Adrenal gland (tissue), 12 donors: ENCODE measurements around the gene MRPL38. TPM values are rescaled to one million over a fixed set of nuclear protein-coding genes. Genes with fewer than 3 reads are reported as not detected.

Source experiments
- DNase-seq, 7 donors: peaks; one replicate each; pipeline ENCODE4 v3.0.0-alpha.2; 2019 to 2020
- H3K27ac ChIP-seq, 5 donors: fragments of 200-600 bp; sonication (generic) in 4 of 5; 1 replicate in 3 of 5; 2 replicates in 2 of 5; pipeline versions ENCODE4 v1.5.1 to v1.8.0; 2016 to 2020; ENCODE audit warnings: mild to moderate bottlenecking in 1 of 5
- H3K27me3 ChIP-seq: fragments of 200-600 bp; 2 replicates; pipeline ENCODE4 v1.8.0; 2021
- H3K36me3 ChIP-seq, 2 donors: fragments of 200-600 bp; replicated peaks in 1 of 2; 1 replicate in 1 of 2; 2 replicates in 1 of 2; pipeline versions ENCODE4 v1.5.1 to v1.8.0; 2018 to 2022
- H3K4me1 ChIP-seq, 2 donors: fragments of 200-600 bp; replicated peaks in 1 of 2; 1 replicate in 1 of 2; 2 replicates in 1 of 2; pipeline versions ENCODE4 v1.5.1 to v1.8.0; 2018 to 2021
- H3K4me3 ChIP-seq, 4 donors: fragments of 200-600 bp; sonication (generic) in 3 of 4; one replicate each; pipeline ENCODE4 v1.5.1; 2016 to 2018
- H3K9me3 ChIP-seq, 3 donors: fragments of 200-600 bp; sonication (generic) in 1 of 3; replicated peaks in 1 of 3; 1 replicate in 2 of 3; 2 replicates in 1 of 3; pipeline versions ENCODE4 v1.5.1 to v1.8.0; 2016 to 2021
- POLR2A ChIP-seq, 2 donors: fragments of 450-650 bp; IDR thresholded peaks; one replicate each; pipeline ENCODE4 v1.6.1; 2017; ENCODE audit warnings: antibody characterized with exemption in 2 of 2, mild to moderate bottlenecking in 2 of 2, moderate library complexity in 1 of 2
- WGBS, 4 donors: extraction: QIAGEN DNeasy Blood & Tissue Kit in 2 of 4; methylation state at CpG; one replicate each; pipeline versions ENCODE4 v1.1.5 to v1.1.7; 2013 to 2017; 5-methylcytosine and 5-hydroxymethylcytosine counted together
- intact Hi-C, 2 donors: fragments of 100-400 bp; cut with DNase I; formaldehyde crosslinking; loops; one replicate each; pipeline versions ENCODE4 v1.14.1 to v1.15.0; 2022 to 2023
- polyA plus RNA-seq, 3 donors: library from polyadenylated mRNA; stranded (reverse); fragments of 200-250 nt in 2 of 3; fragments of 350-450 nt in 1 of 3; fragmentation: Illumina TruSeq in 1 of 3; extraction: RNeasy Lipid Tissue Mini Kit (QIAGEN cat#74804) in 1 of 3; gene quantifications; one replicate each; pipeline ENCODE4 v1.2.3, GENCODE V29; 2013 to 2014
- total RNA-seq, 9 donors: library from RNA; depleted of rRNA in 4 of 9; stranded (reverse); fragments of >200 nt in 4 of 9; fragments of 120-200 nt in 1 of 9; fragmentation: NEBNext Ultra II Directional in 1 of 9; extraction: Animal tissue kit (Norgen Biotek cat#: 25700) in 1 of 9; gene quantifications; one replicate each; pipeline versions ENCODE4 v1.1.0 to v1.2.4, GENCODE V29; 2013 to 2023
- TF ChIP-seq, protein P1 (sequence below), 6 experiments: fragments of 450-650 bp in 4 of 6; fragments of 200-600 bp in 2 of 6; sonication (generic) in 1 of 6; IDR thresholded peaks; 1 replicate in 5 of 6; 2 replicates in 1 of 6; pipeline versions ENCODE4 v1.5.1 to v1.8.0; 2016 to 2021; ENCODE audit warnings: antibody characterized with exemption in 6 of 6, mild to moderate bottlenecking in 2 of 6, moderate library complexity in 1 of 6
- donor health status: healthy with polysubstance abuse.
- donor health status: Bipolar disorder and iron deficiency.
- donor health status: DM: yes; HTN: yes; CAD: no.
- donor health status: DM: no; HTN: no; CAD: no.
- donor health status: DM: no; HTN: no; CAD: no.
- donor health status: DM: yes; HTN: yes; CAD: no.

Gene MRPL38
- total and polyA plus RNA-seq, 12 donors, result 36.7 to 214 (median 82.7) TPM

DNA sequence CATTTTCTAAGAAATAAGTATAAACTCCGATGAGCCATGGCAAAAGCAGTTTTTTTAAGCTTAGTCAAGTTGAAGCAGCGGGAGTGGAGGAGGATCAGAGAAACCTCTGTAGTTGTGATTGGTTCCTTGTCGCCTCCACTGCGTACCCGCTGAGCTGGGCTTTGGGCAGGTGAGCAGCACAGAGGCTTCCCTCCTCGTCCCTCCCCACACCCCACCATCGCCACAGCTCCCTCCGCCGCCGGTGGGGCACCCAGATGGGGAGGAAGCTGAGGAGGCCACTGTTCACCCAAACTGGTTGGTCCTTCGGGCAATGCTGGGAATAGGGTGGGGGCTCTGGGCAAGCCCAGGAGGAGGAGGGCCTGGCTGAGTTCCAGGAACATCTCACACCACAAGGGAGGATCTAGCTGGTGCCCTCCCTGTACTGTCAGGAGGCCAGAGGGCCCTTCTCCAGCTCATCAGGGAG lies 5.2 kb upstream of the MRPL38 start:
- no peaks in the 10 kb centered on the region for H3K9me3 ChIP-seq
- H3K27me3 ChIP-seq, result no peaks in the 10 kb centered on the region
- peaks cover 0 to 4% of the 10 kb centered on the region in 2 donors for H3K36me3 ChIP-seq
- H3K4me3 ChIP-seq, result no peak overlapping the region
- peaks cover 0 to 5% of the 10 kb centered on the region in 2 donors for H3K4me1 ChIP-seq
- WGBS, 4 donors, result 75 to 92% (median 89%) methylated on average over 6 to 11 of the region's 11 CpGs
- no peak overlapping the region for H3K27ac ChIP-seq
- peak in 1 of 7 donors; percentile 60 for DNase-seq
- intact Hi-C loops, result loop anchor here in 1 of 2 donors (5.0 kb wide), 1 partner anchor 92 kb away; the partner anchor contains the start of gene CDK3
- TF ChIP-seq POLR2A (IDR thresholded peaks at IDR 0.05), result no peak
- TF ChIP-seq, protein P1, sequence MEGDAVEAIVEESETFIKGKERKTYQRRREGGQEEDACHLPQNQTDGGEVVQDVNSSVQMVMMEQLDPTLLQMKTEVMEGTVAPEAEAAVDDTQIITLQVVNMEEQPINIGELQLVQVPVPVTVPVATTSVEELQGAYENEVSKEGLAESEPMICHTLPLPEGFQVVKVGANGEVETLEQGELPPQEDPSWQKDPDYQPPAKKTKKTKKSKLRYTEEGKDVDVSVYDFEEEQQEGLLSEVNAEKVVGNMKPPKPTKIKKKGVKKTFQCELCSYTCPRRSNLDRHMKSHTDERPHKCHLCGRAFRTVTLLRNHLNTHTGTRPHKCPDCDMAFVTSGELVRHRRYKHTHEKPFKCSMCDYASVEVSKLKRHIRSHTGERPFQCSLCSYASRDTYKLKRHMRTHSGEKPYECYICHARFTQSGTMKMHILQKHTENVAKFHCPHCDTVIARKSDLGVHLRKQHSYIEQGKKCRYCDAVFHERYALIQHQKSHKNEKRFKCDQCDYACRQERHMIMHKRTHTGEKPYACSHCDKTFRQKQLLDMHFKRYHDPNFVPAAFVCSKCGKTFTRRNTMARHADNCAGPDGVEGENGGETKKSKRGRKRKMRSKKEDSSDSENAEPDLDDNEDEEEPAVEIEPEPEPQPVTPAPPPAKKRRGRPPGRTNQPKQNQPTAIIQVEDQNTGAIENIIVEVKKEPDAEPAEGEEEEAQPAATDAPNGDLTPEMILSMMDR (IDR thresholded peaks at IDR 0.05), result no peak

DNA sequence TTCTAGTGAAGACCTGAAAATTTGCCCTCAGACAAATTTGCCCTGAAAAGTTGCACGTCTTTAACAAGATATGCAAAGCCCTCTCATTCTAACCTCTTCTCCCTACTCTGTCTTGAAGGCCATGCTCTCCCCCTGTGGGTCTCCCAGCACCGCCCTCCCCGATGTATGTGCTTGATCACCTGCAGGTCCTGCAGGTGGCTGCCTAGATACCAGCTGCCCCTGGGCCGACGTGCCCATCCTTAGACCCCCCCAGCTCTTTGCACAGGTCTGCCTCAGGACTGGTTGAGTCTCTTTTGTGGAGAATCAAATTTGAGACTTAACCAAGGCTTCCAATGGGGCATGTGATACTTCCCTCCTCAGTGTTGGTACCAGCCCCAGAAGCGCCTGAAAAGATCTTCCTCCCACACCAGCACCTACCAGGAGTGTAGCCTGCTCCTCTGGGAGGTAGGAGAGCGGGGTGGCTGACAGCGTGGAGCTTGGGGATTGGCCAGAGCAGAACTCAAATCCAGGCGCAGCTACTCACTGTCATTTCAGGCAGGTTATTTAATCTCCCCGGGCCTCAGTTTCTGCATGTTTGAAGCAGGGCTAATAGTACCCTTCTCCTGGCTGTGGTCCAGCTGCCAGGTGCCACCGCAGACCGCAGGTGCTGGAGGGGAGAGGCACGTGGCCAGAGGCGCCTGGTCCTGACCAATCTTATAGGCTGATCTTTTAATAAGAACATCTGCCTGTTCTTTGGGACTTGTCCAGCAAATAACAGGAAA lies 4.5 kb upstream of the MRPL38 start:
- Histone ChIP-seq H3K4me1 (peaks cover 0 to 6% of the 10 kb centered on the region in 2 donors), H3K4me3 (no peak overlapping the region), H3K27me3 (no peaks in the 10 kb centered on the region), H3K27ac (no peak overlapping the region), H3K9me3 (no peaks in the 10 kb centered on the region), H3K36me3 (peaks cover 0 to 4% of the 10 kb centered on the region in 2 donors)
- no peak for TF ChIP-seq POLR2A (IDR thresholded peaks at IDR 0.05)
- TF ChIP-seq, protein P1 (IDR thresholded peaks at IDR 0.05), result no peak
- WGBS, 4 donors, result 83 to 94% (median 89%) methylated on average over 12 to 14 of the region's 14 CpGs
- DNase-seq, result no peak
- intact Hi-C loops, result loop anchor here in 1 of 2 donors (5.0 kb wide), 1 partner anchor 93 kb away; the partner anchor contains the start of gene CDK3

DNA sequence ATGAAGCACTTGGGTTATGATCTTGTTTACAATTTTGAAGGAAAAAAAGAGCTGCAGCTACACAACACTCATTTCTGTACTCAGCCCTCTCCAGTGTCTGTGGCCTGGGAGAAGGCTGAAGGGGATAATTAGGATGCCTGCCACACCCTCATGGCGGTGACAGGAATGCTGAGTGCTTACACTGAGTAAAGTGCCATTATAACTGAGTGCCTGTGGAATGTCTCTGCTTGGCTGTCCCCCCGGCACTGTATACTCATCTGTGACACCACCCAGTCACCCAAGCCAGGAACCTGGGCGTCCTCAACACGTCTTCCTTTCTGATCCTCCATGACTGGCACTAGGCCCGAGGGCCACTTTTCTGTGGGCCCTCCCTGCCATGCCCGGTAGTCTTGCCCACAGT lies 3.5 kb upstream of the MRPL38 start:
- Histone ChIP-seq H3K4me1 (peaks cover 9 to 12% of the 10 kb centered on the region in 2 donors), H3K9me3 (no peaks in the 10 kb centered on the region), H3K36me3 (peaks cover 0 to under 1% of the 10 kb centered on the region in 2 donors), H3K27ac (no peak overlapping the region), H3K27me3 (no peaks in the 10 kb centered on the region), H3K4me3 (no peak overlapping the region)
- TF ChIP-seq POLR2A (IDR thresholded peaks at IDR 0.05), result no peak
- TF ChIP-seq, protein P1 (IDR thresholded peaks at IDR 0.05), result no peak
- WGBS, 4 donors, result 84 to 87% (median 85%) methylated on average over 6 of the region's 6 CpGs
- intact Hi-C loops, result loop anchor here in 1 of 2 donors (5.0 kb wide), 1 partner anchor 94 kb away; the partner anchor contains the start of gene CDK3
- DNase-seq, result no peak

DNA sequence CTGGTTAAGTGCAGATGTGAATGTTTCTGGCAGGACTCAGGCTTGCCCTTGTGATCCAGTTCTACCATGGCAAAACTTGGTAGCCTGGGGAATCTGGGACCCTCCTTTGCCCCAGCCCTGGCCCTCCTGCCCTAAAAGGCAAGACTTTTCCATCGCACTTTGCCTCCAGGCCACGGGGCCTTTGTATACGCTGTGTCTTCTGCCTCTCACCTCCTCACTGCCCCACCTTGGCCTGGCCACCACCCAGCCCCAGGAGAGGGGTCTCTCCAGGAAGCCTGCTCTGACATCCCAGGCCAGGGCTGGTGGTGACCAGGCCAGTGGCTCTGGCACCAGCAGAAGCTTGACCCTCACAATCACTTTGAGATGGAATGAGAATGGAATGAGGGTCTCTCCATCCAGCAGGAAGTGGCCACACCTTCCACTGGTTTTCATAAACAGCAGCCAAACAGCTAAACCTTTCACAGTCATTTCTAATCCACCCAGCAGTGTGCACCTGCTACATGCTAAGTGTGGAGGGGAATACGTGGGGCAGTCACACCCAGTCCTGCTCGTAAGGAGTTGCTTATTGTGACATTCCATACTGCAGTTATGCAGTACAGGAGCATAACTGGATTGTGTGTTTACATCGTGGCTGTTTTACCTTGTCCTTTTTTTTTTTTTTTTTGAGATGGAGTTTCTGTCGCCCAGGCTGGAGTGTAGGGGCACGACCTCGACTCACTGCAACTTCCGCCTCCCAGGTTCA lies 1.6 kb upstream of the MRPL38 start:
- no peak for TF ChIP-seq POLR2A (IDR thresholded peaks at IDR 0.05)
- TF ChIP-seq, protein P1 (IDR thresholded peaks at IDR 0.05), result no peak
- Histone ChIP-seq H3K9me3 (no peaks in the 10 kb centered on the region), H3K36me3 (peaks cover 0 to 19% of the 10 kb centered on the region in 2 donors), H3K4me1 (peaks cover 11 to 12% of the 10 kb centered on the region in 2 donors), H3K27ac (peak overlapping the region in 2 of 5 donors; percentile 3 to 12), H3K4me3 (no peak overlapping the region), H3K27me3 (no peaks in the 10 kb centered on the region)
- peak in 1 of 7 donors; percentile 20 for DNase-seq
- WGBS, 4 donors, result 82 to 89% (median 85%) methylated on average over 10 of the region's 10 CpGs
- intact Hi-C loops, result loop anchor here (2.0 to 5.0 kb wide), 2 partner anchors 96 to 98 kb away; partner anchors contain the start of gene CDK3 (in 1 of the 2)
